IMR-90 (cell line): Measurements from ENCODE around the gene PCCA. TPM values are rescaled to one million over a fixed set of nuclear protein-coding genes. Genes with fewer than 3 reads are reported as not detected.

Source experiments
- ATAC-seq: fragments of 200-7000 bp; cut with Tn5 transposase; 2 replicates; pipeline ENCODE4 v1.9.1; 2020; ENCODE audit warnings: low read depth, mild to moderate bottlenecking, moderate library complexity
- BruUV-seq: library from RNA; stranded (reverse); fragments of 400-500 nt; replicated peaks from 2 replicates; lab custom pipeline; 2021; lab: Mats Ljungman, UMichigan
- CTCF ChIA-PET: fragments of 300-600 bp; formaldehyde crosslinking; extraction: SDS; loops from one replicate; lab custom pipeline; 2021; ENCODE audit warnings: antibody characterized with exemption; lab: Yijun Ruan, JAX
- POLR2A ChIA-PET: fragments of 300-600 bp; sonication (Branson Sonifier 250); formaldehyde crosslinking; loops from one replicate; lab custom pipeline; 2022; ENCODE audit warnings: antibody characterized with exemption; ENCODE audit not compliant: unreplicated experiment; lab: Charles Lee
- DNase-seq: peaks from one replicate; pipeline ENCODE4 v3.0.0; 2013
- H2AFZ ChIP-seq: replicated peaks from 2 replicates; pipeline ENCODE3; 2013; ENCODE audit warnings: low read length, mild to moderate bottlenecking; ENCODE audit not compliant: poor library complexity
- H2AK5ac ChIP-seq: 2 replicates; pipeline ENCODE4 v1.6.1; 2013; ENCODE audit warnings: low read depth, low read length, inconsistent platforms
- H2AK9ac ChIP-seq: replicated peaks from 2 replicates; pipeline ENCODE3; 2013; ENCODE audit warnings: mild to moderate bottlenecking, low read depth, low read length, moderate library complexity; ENCODE audit not compliant: poor library complexity
- H2BK120ac ChIP-seq: 2 replicates; pipeline ENCODE4 v1.6.1; 2013; ENCODE audit warnings: low read depth, low read length, inconsistent platforms
- H2BK15ac ChIP-seq: 3 replicates; pipeline ENCODE4 v1.6.1; 2013; ENCODE audit warnings: low read depth, low read length, inconsistent platforms
- H2BK20ac ChIP-seq: 2 replicates; pipeline ENCODE4 v1.6.1; 2013; ENCODE audit warnings: low read depth, mild to moderate bottlenecking, inconsistent platforms, low read length, moderate library complexity
- H2BK5ac ChIP-seq: 2 replicates; pipeline ENCODE4 v1.6.1; 2013; ENCODE audit warnings: mild to moderate bottlenecking, low read depth, low read length, inconsistent platforms; ENCODE audit not compliant: poor library complexity, severe bottlenecking
- H3K14ac ChIP-seq: replicated peaks from 2 replicates; pipeline ENCODE4 v1.6.1; 2013; ENCODE audit warnings: low read depth, low read length, inconsistent platforms
- H3K18ac ChIP-seq: 2 replicates; pipeline ENCODE4 v1.6.1; 2013; ENCODE audit warnings: low read depth, low read length, control low read depth
- H3K23ac ChIP-seq: 2 replicates; pipeline ENCODE4 v1.6.1; 2013; ENCODE audit warnings: low read depth, low read length, inconsistent platforms
- H3K27ac ChIP-seq: 2 replicates; pipeline ENCODE4 v1.5.1; 2013; ENCODE audit warnings: mild to moderate bottlenecking, control low read depth, low read length; ENCODE audit not compliant: insufficient read depth
- H3K27me3 ChIP-seq: 2 replicates; pipeline ENCODE4 v1.6.1; 2013; ENCODE audit warnings: low read length; ENCODE audit not compliant: control insufficient read depth, insufficient read depth
- H3K36me3 ChIP-seq: 2 replicates; pipeline ENCODE4 v1.6.1; 2013; ENCODE audit warnings: low read length, mixed read lengths; ENCODE audit not compliant: control insufficient read depth, insufficient read depth
- H3K4ac ChIP-seq: 2 replicates; pipeline ENCODE4 v1.6.1; 2013; ENCODE audit warnings: low read depth, low read length, inconsistent platforms
- H3K4me1 ChIP-seq: 2 replicates; pipeline ENCODE4 v1.6.1; 2013; ENCODE audit warnings: low read length, mixed read lengths; ENCODE audit not compliant: control insufficient read depth, insufficient read depth
- H3K4me2 ChIP-seq: 2 replicates; pipeline ENCODE4 v1.6.1; 2013; ENCODE audit warnings: low read depth, mild to moderate bottlenecking, control low read depth, low read length, moderate library complexity
- H3K4me3 ChIP-seq: 2 replicates; pipeline ENCODE4 v1.5.1; 2013; ENCODE audit warnings: low read depth, mild to moderate bottlenecking, control low read depth, low read length, moderate library complexity; ENCODE audit not compliant: insufficient read depth
- H3K56ac ChIP-seq: 2 replicates; pipeline ENCODE4 v1.6.1; 2013; ENCODE audit warnings: low read length, inconsistent platforms; ENCODE audit not compliant: insufficient read depth; ENCODE audit errors: extremely low read depth
- H3K79me1 ChIP-seq, 2 experiments: 2 replicates each; pipeline ENCODE4 v1.6.1; 2013; ENCODE audit warnings: low read length in 2 of 2, inconsistent platforms in 1 of 2, low read depth in 1 of 2
- H3K9ac ChIP-seq: 2 replicates; pipeline ENCODE4 v1.6.1; 2013; ENCODE audit warnings: low read depth, low read length, control low read depth
- H3K9me1 ChIP-seq: 2 replicates; pipeline ENCODE4 v1.6.1; 2013; ENCODE audit warnings: low read length, inconsistent platforms; ENCODE audit not compliant: insufficient read depth
- H3K9me3 ChIP-seq: 2 replicates; pipeline ENCODE4 v1.6.1; 2013; ENCODE audit warnings: low read length; ENCODE audit not compliant: control insufficient read depth, insufficient read depth
- H4K20me1 ChIP-seq: 2 replicates; pipeline ENCODE4 v1.6.1; 2013; ENCODE audit warnings: low read length, inconsistent platforms; ENCODE audit not compliant: insufficient read depth
- H4K5ac ChIP-seq: 2 replicates; pipeline ENCODE4 v1.6.1; 2013; ENCODE audit warnings: mild to moderate bottlenecking, low read depth, low read length, control low read depth
- H4K8ac ChIP-seq, 2 experiments: 2 replicates each; pipeline ENCODE4 v1.6.1; 2013; ENCODE audit warnings: low read depth in 2 of 2, low read length in 2 of 2, control low read depth in 1 of 2, inconsistent platforms in 1 of 2
- H4K91ac ChIP-seq: 2 replicates; pipeline ENCODE4 v1.6.1; 2013; ENCODE audit warnings: low read depth, low read length, inconsistent platforms; ENCODE audit not compliant: insufficient read depth
- BHLHE40 ChIP-seq: fragments of 150-350 bp; IDR thresholded peaks from 2 replicates; pipeline ENCODE4 v1.6.1; 2016; ENCODE audit warnings: mild to moderate bottlenecking, low read depth, low read length
- CEBPB ChIP-seq: IDR thresholded peaks from 2 replicates; pipeline ENCODE4 v1.6.1; 2012; ENCODE audit warnings: low read depth, low read length, improper control_type of control experiment
- CHD1 ChIP-seq: IDR thresholded peaks from 2 replicates; pipeline ENCODE4 v1.6.1; 2012; ENCODE audit warnings: low read depth, low read length, improper control_type of control experiment
- CTCF ChIP-seq: conservative IDR thresholded peaks from 2 replicates; pipeline ENCODE4 v1.5.1; 2012; ENCODE audit warnings: mild to moderate bottlenecking, low read depth, low read length, improper control_type of control experiment
- ELK1 ChIP-seq: fragments of 150-350 bp; IDR thresholded peaks from 2 replicates; pipeline ENCODE4 v1.6.1; 2016; ENCODE audit warnings: low read depth, mild to moderate bottlenecking, low read length, moderate library complexity, borderline replicate concordance
- FOS ChIP-seq: fragments of 150-350 bp; IDR thresholded peaks from 2 replicates; pipeline ENCODE4 v1.6.1; 2016; ENCODE audit warnings: low read depth, low read length
- MAFK ChIP-seq: IDR thresholded peaks from 2 replicates; pipeline ENCODE4 v1.6.1; 2012; ENCODE audit warnings: low read depth, low read length, improper control_type of control experiment
- MAZ ChIP-seq: IDR thresholded peaks from 2 replicates; pipeline ENCODE4 v1.6.1; 2012; ENCODE audit warnings: low read depth, mild to moderate bottlenecking, low read length, improper control_type of control experiment, moderate library complexity, borderline replicate concordance
- MXI1 ChIP-seq: IDR thresholded peaks from 2 replicates; pipeline ENCODE4 v1.6.1; 2012; ENCODE audit warnings: low read depth, mild to moderate bottlenecking, low read length, moderate library complexity, borderline replicate concordance
- NFE2L2 ChIP-seq: fragments of 150-350 bp; IDR thresholded peaks from 2 replicates; pipeline ENCODE4 v1.6.1; 2016; ENCODE audit warnings: low read depth, mild to moderate bottlenecking, low read length
- POLR2A ChIP-seq: IDR thresholded peaks from 2 replicates; pipeline ENCODE4 v1.6.1; 2012; ENCODE audit warnings: mild to moderate bottlenecking, low read depth, low read length
- RAD21 ChIP-seq: IDR thresholded peaks from 2 replicates; pipeline ENCODE4 v1.6.1; 2012; ENCODE audit warnings: low read length, improper control_type of control experiment
- RCOR1 ChIP-seq: IDR thresholded peaks from 2 replicates; pipeline ENCODE4 v1.6.1; 2012; ENCODE audit warnings: mild to moderate bottlenecking, low read length, improper control_type of control experiment; ENCODE audit not compliant: insufficient replicate concordance
- RFX5 ChIP-seq: IDR thresholded peaks from 2 replicates; pipeline ENCODE4 v1.8.0; 2012; ENCODE audit warnings: low read depth, mild to moderate bottlenecking, low read length, moderate library complexity
- SMC3 ChIP-seq: fragments of 150-350 bp; IDR thresholded peaks from 2 replicates; pipeline ENCODE4 v1.6.1; 2016; ENCODE audit warnings: low read depth, mild to moderate bottlenecking, antibody characterized with exemption, low read length, moderate library complexity
- USF2 ChIP-seq: fragments of 150-350 bp; IDR thresholded peaks from 2 replicates; pipeline ENCODE4 v1.6.1; 2017; ENCODE audit warnings: mild to moderate bottlenecking, antibody characterized with exemption, low read length, low read depth
- WGBS, 2 experiments: methylation state at CpG; one replicate each; pipeline versions ENCODE4 v1.1.5 to v1.1.7; 2013; ENCODE audit warnings: missing lambda C conversion rate in 2 of 2; ENCODE audit not compliant: insufficient read length in 1 of 2; ENCODE audit errors: extremely low coverage in 2 of 2; 5-methylcytosine and 5-hydroxymethylcytosine counted together
- dilution Hi-C: fragments of 300-500 bp; cut with HindIII; formaldehyde crosslinking; loops from one replicate; pipeline ENCODE4 v1.14.3; 2018; ENCODE audit warnings: low sequenced_read_pairs; ENCODE audit not compliant: unreplicated experiment
- in situ Hi-C: fragments of 300-500 bp; cut with MboI; formaldehyde crosslinking; loops from 3 replicates; pipeline ENCODE4 v1.14.3; 2019; ENCODE audit warnings: low sequenced_read_pairs, inconsistent platforms, mixed read lengths
- intact Hi-C: fragments of 100-400 bp; cut with micrococcal nuclease; formaldehyde crosslinking; loops from 2 replicates; pipeline ENCODE4 v1.10.0; 2022
- polyA plus RNA-seq, 3 experiments: library from polyadenylated mRNA; depleted of rRNA; stranded (reverse); fragments of >200 nt; gene quantifications; 2 replicates each; pipeline ENCODE4 v1.2.3, GENCODE V29; 2012; ENCODE audit warnings: low replicate concordance in 1 of 3
- total RNA-seq: library from RNA; depleted of rRNA; stranded (reverse); fragments of >200 nt; gene quantifications from 2 replicates; pipeline ENCODE4 v1.2.3, GENCODE V29; 2012

PCCA gene
- total and polyA plus RNA-seq, 2 of the 4 experiments (the other 2 are of a cell fraction), result 7.6 to 24.0 TPM

- Histone ChIP-seq H2AFZ (no peak overlapping the region), H3K18ac (no peak overlapping the region), H2BK20ac (no peak overlapping the region), H4K20me1 (no peaks in the 10 kb centered on the region), H3K27me3 (no peaks in the 10 kb centered on the region), H4K8ac (no peak overlapping the region), H2AK5ac (no peak overlapping the region), H3K4me2 (no peak overlapping the region), H3K4me1 (peaks cover 7% of the 10 kb centered on the region), H4K5ac (no peak overlapping the region), H3K23ac (no peak overlapping the region), H2BK15ac (no peak overlapping the region), H3K36me3 (no peaks in the 10 kb centered on the region), H3K9ac (no peak overlapping the region), H2BK120ac (no peak overlapping the region), H3K4me3 (no peak overlapping the region), H3K27ac (no peak overlapping the region), H3K79me1 (peaks cover 0 to 3% of the 10 kb centered on the region in 2 experiments; a peak in 2 of 4 replicates), H2BK5ac (no peak overlapping the region), H3K14ac (no peak overlapping the region), H4K91ac (no peak overlapping the region), H2AK9ac (no peak overlapping the region), H3K9me3 (no peaks in the 10 kb centered on the region), H3K56ac (no peak overlapping the region), H3K9me1 (no peaks in the 10 kb centered on the region), H3K4ac (no peak overlapping the region)
- CTCF ChIA-PET, result no interaction called here
- intact Hi-C loops, result no loop called here
- BruUV-seq, result no TSS peak
- dilution Hi-C loops, result no loop called here
- ATAC-seq, result no peak
- no peak for TF ChIP-seq CEBPB
- TF ChIP-seq RCOR1, result no peak
- no peak for TF ChIP-seq RFX5
- TF ChIP-seq NFE2L2, result no peak
- no peak for TF ChIP-seq RAD21
- no peak for TF ChIP-seq POLR2A
- TF ChIP-seq FOS, result no peak
- no peak for TF ChIP-seq MXI1
- no peak for TF ChIP-seq CHD1
- no peak for TF ChIP-seq BHLHE40
- TF ChIP-seq MAFK, result no peak
- no peak for TF ChIP-seq SMC3
- TF ChIP-seq CTCF, result no peak
- TF ChIP-seq ELK1, result no peak
- TF ChIP-seq USF2, result no peak
- no peak for TF ChIP-seq MAZ
- DNase-seq, result no peak
- POLR2A ChIA-PET, result no interaction called here
- WGBS, 2 experiments, result no CpG with 5 or more reads among the region's 4 CpGs
- in situ Hi-C loops, result no loop called here
Measured at GRCh38 chr13:100397627-100398026, 308.7 kb downstream of the PCCA start.
